Panc1 (cell line): ENCODE results near the gene SND1. TPM values are rescaled to one million over a fixed set of nuclear protein-coding genes. Genes with fewer than 3 reads are reported as not detected.

Experiments used
- ATAC-seq: fragments of 200-7000 bp; cut with Tn5 transposase; 2 replicates; pipeline ENCODE4 v1.9.1; 2020; ENCODE audit warnings: mild to moderate bottlenecking, moderate library complexity
- BruUV-seq: library from RNA; stranded (reverse); fragments of 400-500 nt; replicated peaks from 2 replicates; lab custom pipeline; 2021; lab: Mats Ljungman, UMichigan
- CTCF ChIA-PET: fragments of 300-600 bp; sonication (Branson Sonifier 250); formaldehyde crosslinking; loops from one replicate; lab custom pipeline; 2022; ENCODE audit warnings: antibody characterized with exemption; lab: Charles Lee
- POLR2A ChIA-PET: fragments of 300-600 bp; sonication (Branson Sonifier 250); formaldehyde crosslinking; loops from one replicate; lab custom pipeline; 2022; ENCODE audit warnings: antibody characterized with exemption; lab: Charles Lee
- DNase-seq: peaks from one replicate; pipeline ENCODE4 v3.0.0-alpha.2; 2010; ENCODE audit warnings: low read depth, low spot score
- H3K27ac ChIP-seq: 2 replicates; pipeline ENCODE4 v1.5.1; 2011; ENCODE audit warnings: mild to moderate bottlenecking, low read length, inconsistent platforms
- H3K27me3 ChIP-seq: fragments of 200-500 bp; sonication (Bioruptor generic); 2 replicates; pipeline ENCODE4 v1.6.0; 2014; ENCODE audit warnings: low read length, inconsistent platforms; ENCODE audit not compliant: control insufficient read depth, insufficient read depth
- H3K36me3 ChIP-seq: fragments of 200-500 bp; sonication (Bioruptor generic); 2 replicates; pipeline ENCODE4 v1.5.1; 2014; ENCODE audit warnings: inconsistent platforms, mild to moderate bottlenecking, low read length, moderate library complexity; ENCODE audit not compliant: control insufficient read depth, insufficient read depth
- H3K4me1 ChIP-seq: 2 replicates; pipeline ENCODE4 v1.5.1; 2011; ENCODE audit warnings: inconsistent platforms, mild to moderate bottlenecking, low read length, moderate library complexity; ENCODE audit not compliant: control insufficient read depth, insufficient read depth
- H3K4me3 ChIP-seq, 2 experiments: 2 replicates each; pipeline ENCODE4 v1.5.1; 2011 to 2012; ENCODE audit warnings: low read depth in 2 of 2, low read length in 2 of 2, mild to moderate bottlenecking in 2 of 2, inconsistent platforms in 1 of 2, moderate library complexity in 1 of 2
- H3K9me3 ChIP-seq: fragments of 200-500 bp; sonication (Bioruptor generic); 2 replicates; pipeline ENCODE4 v1.5.1; 2014; ENCODE audit warnings: low read depth, mild to moderate bottlenecking, inconsistent platforms, low read length, moderate library complexity; ENCODE audit not compliant: control insufficient read depth, insufficient read depth
- CTCF ChIP-seq: fragments of 450-650 bp; IDR thresholded peaks from 2 replicates; pipeline ENCODE4 v1.5.1; 2017; ENCODE audit warnings: mild to moderate bottlenecking
- POLR2AphosphoS5 ChIP-seq: IDR thresholded peaks from 2 replicates; pipeline ENCODE4 v1.6.1; 2012; ENCODE audit warnings: mild to moderate bottlenecking, low read depth, low read length, moderate library complexity
- REST ChIP-seq, 2 experiments: IDR thresholded peaks; 2 replicates each; pipeline ENCODE4 v1.6.1; 2011 to 2012; ENCODE audit warnings: low read depth in 2 of 2, control low read depth in 1 of 2, low read length in 1 of 2, mild to moderate bottlenecking in 1 of 2, moderate library complexity in 1 of 2; ENCODE audit not compliant: insufficient read depth in 1 of 2
- SIN3A ChIP-seq: IDR thresholded peaks from 2 replicates; pipeline ENCODE4 v1.6.1; 2012; ENCODE audit warnings: low read depth, mild to moderate bottlenecking, low read length, moderate library complexity, borderline replicate concordance; ENCODE audit not compliant: insufficient read depth
- TCF7L2 ChIP-seq: IDR thresholded peaks from 2 replicates; pipeline ENCODE4 v1.6.1; 2011; ENCODE audit warnings: mild to moderate bottlenecking, low read depth, low read length, inconsistent platforms
- in situ Hi-C: cut with HindIII; loops from 2 replicates; pipeline ENCODE4 v1.10.0; 2016; ENCODE audit warnings: low sequenced_read_pairs, low pct_unique_long_range_greater_than_20kb
- intact Hi-C: fragments of 100-400 bp; cut with micrococcal nuclease; formaldehyde crosslinking; loops from one replicate; pipeline ENCODE4 v1.10.0; 2022; ENCODE audit not compliant: unreplicated experiment
- total RNA-seq: library from RNA; stranded (reverse); gene quantifications from one replicate; pipeline ENCODE4 v1.2.1, GENCODE V29; 2021; ENCODE audit not compliant: unreplicated experiment

Gene SND1
- total RNA-seq, 1 experiment from 2014 or later = 176 TPM

- H3K27me3 ChIP-seq = no peaks in the 10 kb centered on the region
- H3K27ac ChIP-seq = no peak overlapping the region
- TF ChIP-seq TCF7L2 (no peak), SIN3A (no peak), CTCF (no peak), POLR2AphosphoS5 (no peak), REST (IDR thresholded peaks at IDR 0.05; ENCODE audit: insufficient read depth in 1 of 2, low read depth in 2 of 2, low read length in 1 of 2) (no peak)
- in situ Hi-C loops = no loop called here
- no TSS peak for BruUV-seq
- DNase-seq (no peak), ATAC-seq (no peak)
- intact Hi-C loops = no loop called here
- H3K4me3 ChIP-seq = no peak overlapping the region
- POLR2A ChIA-PET = no interaction called here
- no peaks in the 10 kb centered on the region for H3K9me3 ChIP-seq
- H3K4me1 ChIP-seq = no peaks in the 10 kb centered on the region
- H3K36me3 ChIP-seq = no peaks in the 10 kb centered on the region
- CTCF ChIA-PET = interaction anchor here (0.6 kb wide), 1 partner anchor 116 kb away, joined by 3 read pairs; no protein-coding TSS in a partner anchor
Measured at GRCh38 chr7:127758105-127758504, 106.1 kb downstream of the SND1 start.

- Histone ChIP-seq H3K27me3 (no peaks in the 10 kb centered on the region), H3K9me3 (no peaks in the 10 kb centered on the region), H3K36me3 (no peaks in the 10 kb centered on the region), H3K27ac (no peak overlapping the region), H3K4me3 (no peak overlapping the region), H3K4me1 (no peaks in the 10 kb centered on the region)
- no TSS peak for BruUV-seq
- intact Hi-C loops = no loop called here
- no peak for TF ChIP-seq POLR2AphosphoS5
- TF ChIP-seq SIN3A = no peak
- TF ChIP-seq TCF7L2 = no peak
- TF ChIP-seq CTCF = no peak
- TF ChIP-seq REST (IDR thresholded peaks at IDR 0.05; ENCODE audit: insufficient read depth in 1 of 2, low read depth in 2 of 2, low read length in 1 of 2) = no peak
- ATAC-seq (no peak), DNase-seq (no peak)
- in situ Hi-C loops = no loop called here
- ChIA-PET POLR2A (no interaction called here), CTCF (no interaction called here)
Measured at GRCh38 chr7:127758845-127759244, 106.9 kb downstream of the SND1 start.
